Activated CD4-positive, alpha-beta T cell treated with anti-CD3 and anti-CD28 coated beads, Interleukin-2, amount 10 ng/mL, durations not matched to agents 7 days and 5 days (primary cell): ENCODE data around the gene DCUN1D3. TPM values are rescaled to one million over a fixed set of nuclear protein-coding genes. Genes with fewer than 3 reads are reported as not detected.
"Not testable (repeated sequence)": the region's sequence is repeated elsewhere in the genome, so short reads cannot be mapped to it uniquely, and the experiment has no call there.

Source experiments
- CTCF ChIA-PET: fragments of 350-600 bp; sonication (Branson Sonifier 250); formaldehyde crosslinking; loops from one replicate; lab custom pipeline; 2021; ENCODE audit warnings: antibody characterized with exemption; lab: Charles Lee
- POLR2A ChIA-PET: fragments of 350-600 bp; sonication (Branson Sonifier 250); formaldehyde crosslinking; loops from one replicate; lab custom pipeline; 2021; ENCODE audit warnings: antibody characterized with exemption; lab: Charles Lee
- DNase-seq: peaks from one replicate; pipeline ENCODE4 v3.0.0-alpha.2; 2020
- H3K27ac Mint-ChIP-seq: one replicate; pipeline ENCODE4 v1.8.0; 2021; ENCODE audit warnings: mild to moderate bottlenecking, moderate library complexity, mixed read lengths
- H3K27me3 Mint-ChIP-seq: one replicate; pipeline ENCODE4 v1.8.0; 2021; ENCODE audit warnings: mixed read lengths
- H3K36me3 Mint-ChIP-seq: one replicate; pipeline ENCODE4 v1.8.0; 2021; ENCODE audit warnings: low read depth, mixed read lengths
- H3K4me1 Mint-ChIP-seq: one replicate; pipeline ENCODE4 v1.8.0; 2021; ENCODE audit warnings: mixed read lengths
- H3K4me3 Mint-ChIP-seq: one replicate; pipeline ENCODE4 v1.8.0; 2021; ENCODE audit warnings: mild to moderate bottlenecking, moderate library complexity, mixed read lengths
- H3K9me3 Mint-ChIP-seq: one replicate; pipeline ENCODE4 v1.8.0; 2021; ENCODE audit warnings: mixed read lengths
- total RNA-seq, 2 experiments: library from RNA; stranded (reverse); gene quantifications; one replicate each; pipeline ENCODE4 v1.2.3, GENCODE V29; 2021

DCUN1D3 gene
- total RNA-seq, 2 experiments from 2014 or later, result 9.9 to 10.8 TPM

GRCh38 chr16:20866801-20867200 is 33.4 kb downstream of the DCUN1D3 start:
- Mint-ChIP-seq H3K27ac (peak overlapping the region; percentile 54), H3K36me3 (peaks cover 24% of the 10 kb centered on the region), H3K4me1 (peaks cover 49% of the 10 kb centered on the region), H3K9me3 (no peaks in the 10 kb centered on the region), H3K4me3 (no peak overlapping the region), H3K27me3 (no peaks in the 10 kb centered on the region)
- POLR2A ChIA-PET, result no interaction called here
- no peak for DNase-seq
- CTCF ChIA-PET, result interaction anchor here (1.3 to 2.3 kb wide), 7 partner anchors 8 to 63 kb away, joined by 3 to 10 read pairs (median 4); partner anchors contain the start of genes ERI2 and REXO5

GRCh38 chr16:20866145-20866772 is 33.9 kb downstream of the DCUN1D3 start:
- Mint-ChIP-seq H3K4me1 (peaks cover 45% of the 10 kb centered on the region), H3K9me3 (no peaks in the 10 kb centered on the region), H3K27me3 (no peaks in the 10 kb centered on the region), H3K36me3 (peaks cover 22% of the 10 kb centered on the region), H3K27ac (peak overlapping the region; percentile 83), H3K4me3 (no peak overlapping the region)
- ChIA-PET CTCF (interaction anchor here (0.9 to 2.3 kb wide), 8 partner anchors 9 to 62 kb away, joined by 3 to 10 read pairs (median 4); no protein-coding TSS in a partner anchor), POLR2A (no interaction called here)
- DNase-seq, result no peak

GRCh38 chr16:20865420-20866131 is 34.6 kb downstream of the DCUN1D3 start:
- Mint-ChIP-seq H3K27me3 (no peaks in the 10 kb centered on the region), H3K36me3 (peaks cover 24% of the 10 kb centered on the region), H3K4me3 (no peak overlapping the region), H3K9me3 (no peaks in the 10 kb centered on the region), H3K27ac (peak overlapping the region; percentile 83), H3K4me1 (peaks cover 41% of the 10 kb centered on the region)
- no peak for DNase-seq
- ChIA-PET POLR2A (no interaction called here), CTCF (interaction anchor here (0.9 to 2.3 kb wide), 6 partner anchors 9 to 24 kb away, joined by 3 to 10 read pairs (median 4); no protein-coding TSS in a partner anchor)

- H3K4me1 Mint-ChIP-seq, result peaks cover 35% of the 10 kb centered on the region
- H3K27me3 Mint-ChIP-seq, DNase-seq, H3K27ac Mint-ChIP-seq, POLR2A ChIA-PET, H3K9me3 Mint-ChIP-seq, H3K4me3 Mint-ChIP-seq: not testable (repeated sequence)
- CTCF ChIA-PET, result interaction anchor here (2.3 kb wide), 1 partner anchor 11 kb away, joined by 10 read pairs; no protein-coding TSS in a partner anchor
- peaks cover 32% of the 10 kb centered on the region for H3K36me3 Mint-ChIP-seq
Measured at GRCh38 chr16:20864376-20864775, 35.8 kb downstream of the DCUN1D3 start.

- Mint-ChIP-seq H3K27ac (no peak overlapping the region), H3K4me3 (no peak overlapping the region), H3K36me3 (peaks cover 33% of the 10 kb centered on the region), H3K9me3 (no peaks in the 10 kb centered on the region), H3K4me1 (peaks cover 34% of the 10 kb centered on the region), H3K27me3 (no peaks in the 10 kb centered on the region)
- CTCF ChIA-PET, result interaction anchor here (1.6 kb wide), 1 partner anchor 240 kb away, joined by 3 read pairs; no protein-coding TSS in a partner anchor
- POLR2A ChIA-PET, result no interaction called here
- DNase-seq, result no peak
Measured at GRCh38 chr16:20862162-20862960, 37.8 kb downstream of the DCUN1D3 start.

GRCh38 chr16:20860995-20861394 is 39.2 kb downstream of the DCUN1D3 start:
- H3K27me3 Mint-ChIP-seq, POLR2A ChIA-PET, H3K9me3 Mint-ChIP-seq, H3K27ac Mint-ChIP-seq, DNase-seq, H3K4me3 Mint-ChIP-seq, CTCF ChIA-PET: not testable (repeated sequence)
- peaks cover 21% of the 10 kb centered on the region for H3K36me3 Mint-ChIP-seq
- H3K4me1 Mint-ChIP-seq, result peaks cover 32% of the 10 kb centered on the region

- H3K4me3 Mint-ChIP-seq, result no peak overlapping the region
- ChIA-PET CTCF (no interaction called here), POLR2A (no interaction called here)
- no peaks in the 10 kb centered on the region for H3K9me3 Mint-ChIP-seq
- peaks cover 23% of the 10 kb centered on the region for H3K36me3 Mint-ChIP-seq
- H3K27ac Mint-ChIP-seq, result no peak overlapping the region
- DNase-seq, result no peak
- no peaks in the 10 kb centered on the region for H3K27me3 Mint-ChIP-seq
- peaks cover 26% of the 10 kb centered on the region for H3K4me1 Mint-ChIP-seq
Measured at GRCh38 chr16:20860361-20860760, 39.8 kb downstream of the DCUN1D3 start.

GRCh38 chr16:20859699-20860098 is 40.5 kb downstream of the DCUN1D3 start:
- ChIA-PET POLR2A (no interaction called here), CTCF (no interaction called here)
- no peak for DNase-seq
- Mint-ChIP-seq H3K4me1 (peaks cover 27% of the 10 kb centered on the region), H3K27ac (no peak overlapping the region), H3K4me3 (no peak overlapping the region), H3K27me3 (no peaks in the 10 kb centered on the region), H3K36me3 (peaks cover 24% of the 10 kb centered on the region), H3K9me3 (no peaks in the 10 kb centered on the region)

GRCh38 chr16:20859229-20859628 is 40.9 kb downstream of the DCUN1D3 start:
- H3K9me3 Mint-ChIP-seq, result no peaks in the 10 kb centered on the region
- H3K4me1 Mint-ChIP-seq, result peaks cover 23% of the 10 kb centered on the region
- H3K4me3 Mint-ChIP-seq, result no peak overlapping the region
- DNase-seq, result no peak
- H3K36me3 Mint-ChIP-seq, result peaks cover 23% of the 10 kb centered on the region
- ChIA-PET CTCF (no interaction called here), POLR2A (no interaction called here)
- no peak overlapping the region for H3K27ac Mint-ChIP-seq
- no peaks in the 10 kb centered on the region for H3K27me3 Mint-ChIP-seq

GRCh38 chr16:20857281-20857680 is 42.9 kb downstream of the DCUN1D3 start:
- no peak overlapping the region for H3K4me3 Mint-ChIP-seq
- DNase-seq, result no peak
- peaks cover 26% of the 10 kb centered on the region for H3K36me3 Mint-ChIP-seq
- H3K27me3 Mint-ChIP-seq, result no peaks in the 10 kb centered on the region
- H3K4me1 Mint-ChIP-seq, result peaks cover 18% of the 10 kb centered on the region
- ChIA-PET POLR2A (no interaction called here), CTCF (no interaction called here)
- H3K27ac Mint-ChIP-seq, result no peak overlapping the region
- H3K9me3 Mint-ChIP-seq, result no peaks in the 10 kb centered on the region

- DNase-seq, result no peak
- ChIA-PET CTCF (interaction anchor here (2.3 kb wide), 1 partner anchor 11 kb away, joined by 8 read pairs; no protein-coding TSS in a partner anchor), POLR2A (no interaction called here)
- H3K4me3 Mint-ChIP-seq, result no peak overlapping the region
- peaks cover 16% of the 10 kb centered on the region for H3K36me3 Mint-ChIP-seq
- no peak overlapping the region for H3K27ac Mint-ChIP-seq
- no peaks in the 10 kb centered on the region for H3K9me3 Mint-ChIP-seq
- H3K4me1 Mint-ChIP-seq, result peaks cover 30% of the 10 kb centered on the region
- no peaks in the 10 kb centered on the region for H3K27me3 Mint-ChIP-seq
Measured at GRCh38 chr16:20854963-20855362, 45.2 kb downstream of the DCUN1D3 start.

GRCh38 chr16:20853981-20854620 is 46.1 kb downstream of the DCUN1D3 start:
- H3K27ac Mint-ChIP-seq, result no peak overlapping the region
- no peak for DNase-seq
- H3K9me3 Mint-ChIP-seq, result no peaks in the 10 kb centered on the region
- no peaks in the 10 kb centered on the region for H3K27me3 Mint-ChIP-seq
- ChIA-PET POLR2A (no interaction called here), CTCF (interaction anchor here (1.7 to 2.3 kb wide), 2 partner anchors 12 to 21 kb away, joined by 3 to 8 read pairs; no protein-coding TSS in a partner anchor)
- peaks cover 31% of the 10 kb centered on the region for H3K4me1 Mint-ChIP-seq
- no peak overlapping the region for H3K4me3 Mint-ChIP-seq
- H3K36me3 Mint-ChIP-seq, result peaks cover 11% of the 10 kb centered on the region
